SK-N-SH treated with all-trans-retinoic acid at 6 μM for 48 hours (cell line): Measurements from ENCODE around the gene SLC17A3.

Experiments used
- ARNTL ChIP-seq: fragments of 450-650 bp; formaldehyde crosslinking; IDR thresholded peaks from 2 replicates; pipeline ENCODE4 v1.5.0; 2020; ENCODE audit warnings: low read depth, mild to moderate bottlenecking, moderate library complexity, borderline replicate concordance
- ISL1 ChIP-seq: fragments of 250-450 bp; sonication (Bioruptor Pico); IDR thresholded peaks from 2 replicates; pipeline ENCODE4 v2.1.2; 2022; ENCODE audit warnings: mild to moderate bottlenecking, moderate library complexity
- OSR1 ChIP-seq: fragments of 250-450 bp; sonication (Bioruptor Pico); IDR thresholded peaks from 2 replicates; pipeline ENCODE4 v1.8.0; 2022; ENCODE audit warnings: moderate library complexity, mild to moderate bottlenecking, inconsistent platforms
- PPARA ChIP-seq: fragments of 250-450 bp; sonication (Bioruptor Pico); IDR thresholded peaks from 2 replicates; pipeline ENCODE4 v1.5.0; 2020; ENCODE audit warnings: mild to moderate bottlenecking, borderline replicate concordance
- ZNF565 ChIP-seq: fragments of 450-650 bp; formaldehyde crosslinking; conservative IDR thresholded peaks from 2 replicates; pipeline ENCODE4 v1.5.0; 2020; ENCODE audit warnings: low read depth, mild to moderate bottlenecking, moderate library complexity
- ZNF70 ChIP-seq: fragments of 450-650 bp; formaldehyde crosslinking; IDR thresholded peaks from 2 replicates; pipeline ENCODE4 v1.5.0; 2020; ENCODE audit warnings: mild to moderate bottlenecking, moderate library complexity
- ZNF8 ChIP-seq: fragments of 450-650 bp; formaldehyde crosslinking; IDR thresholded peaks from 2 replicates; pipeline ENCODE4 v1.5.0; 2020; ENCODE audit warnings: mild to moderate bottlenecking, moderate library complexity
- TF ChIP-seq, protein P1 (sequence below): fragments of 250-450 bp; sonication (Bioruptor Pico); IDR thresholded peaks from 2 replicates; pipeline ENCODE4 v1.8.0; 2020; ENCODE audit warnings: mild to moderate bottlenecking, moderate library complexity, borderline replicate concordance

GRCh38 chr6:25875563-25875905, 1.5 kb upstream of the SLC17A3 start:
- TF ChIP-seq ZNF70 (CRISPR knock-in tag) (no peak), ISL1 (CRISPR knock-in tag) (no peak), ARNTL (no peak), PPARA (CRISPR knock-in tag) (no peak), ZNF565 (no peak), OSR1 (CRISPR knock-in tag) (no peak), ZNF8 (CRISPR knock-in tag) (no peak)
- TF ChIP-seq, protein P1, sequence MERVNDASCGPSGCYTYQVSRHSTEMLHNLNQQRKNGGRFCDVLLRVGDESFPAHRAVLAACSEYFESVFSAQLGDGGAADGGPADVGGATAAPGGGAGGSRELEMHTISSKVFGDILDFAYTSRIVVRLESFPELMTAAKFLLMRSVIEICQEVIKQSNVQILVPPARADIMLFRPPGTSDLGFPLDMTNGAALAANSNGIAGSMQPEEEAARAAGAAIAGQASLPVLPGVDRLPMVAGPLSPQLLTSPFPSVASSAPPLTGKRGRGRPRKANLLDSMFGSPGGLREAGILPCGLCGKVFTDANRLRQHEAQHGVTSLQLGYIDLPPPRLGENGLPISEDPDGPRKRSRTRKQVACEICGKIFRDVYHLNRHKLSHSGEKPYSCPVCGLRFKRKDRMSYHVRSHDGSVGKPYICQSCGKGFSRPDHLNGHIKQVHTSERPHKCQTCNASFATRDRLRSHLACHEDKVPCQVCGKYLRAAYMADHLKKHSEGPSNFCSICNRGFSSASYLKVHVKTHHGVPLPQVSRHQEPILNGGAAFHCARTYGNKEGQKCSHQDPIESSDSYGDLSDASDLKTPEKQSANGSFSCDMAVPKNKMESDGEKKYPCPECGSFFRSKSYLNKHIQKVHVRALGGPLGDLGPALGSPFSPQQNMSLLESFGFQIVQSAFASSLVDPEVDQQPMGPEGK (CRISPR knock-in tag), result no peak
